GM12801 (cell line): ENCODE results near the gene TTLL4.

Source experiments
- TF ChIP-seq, protein P1 (sequence below): IDR thresholded peaks from one replicate; pipeline ENCODE4 v1.5.1; 2011; ENCODE audit warnings: control low read depth; ENCODE audit not compliant: insufficient read length; ENCODE audit errors: extremely low read depth

The TTLL4 gene

DNA sequence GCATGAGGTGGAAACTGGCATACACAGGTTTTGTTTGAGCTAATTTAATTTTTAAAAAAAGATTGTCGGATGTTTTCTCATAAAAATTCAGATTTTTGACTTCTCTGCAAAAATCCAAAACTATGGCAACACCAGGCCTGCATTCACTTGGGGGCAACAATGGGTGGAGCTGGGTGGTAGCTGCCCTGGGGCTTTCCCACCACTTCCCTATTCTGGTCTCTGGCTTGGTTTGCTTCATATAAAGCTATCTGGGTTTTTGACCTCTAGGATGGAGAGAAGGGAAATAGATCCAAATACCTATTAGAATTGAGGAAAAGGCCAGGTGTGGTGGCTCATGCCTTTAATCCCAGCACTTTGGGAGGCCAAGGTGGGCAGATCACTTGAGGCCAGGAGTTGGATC, 65.9 kb downstream of the TTLL4 start:
- TF ChIP-seq, protein P1, sequence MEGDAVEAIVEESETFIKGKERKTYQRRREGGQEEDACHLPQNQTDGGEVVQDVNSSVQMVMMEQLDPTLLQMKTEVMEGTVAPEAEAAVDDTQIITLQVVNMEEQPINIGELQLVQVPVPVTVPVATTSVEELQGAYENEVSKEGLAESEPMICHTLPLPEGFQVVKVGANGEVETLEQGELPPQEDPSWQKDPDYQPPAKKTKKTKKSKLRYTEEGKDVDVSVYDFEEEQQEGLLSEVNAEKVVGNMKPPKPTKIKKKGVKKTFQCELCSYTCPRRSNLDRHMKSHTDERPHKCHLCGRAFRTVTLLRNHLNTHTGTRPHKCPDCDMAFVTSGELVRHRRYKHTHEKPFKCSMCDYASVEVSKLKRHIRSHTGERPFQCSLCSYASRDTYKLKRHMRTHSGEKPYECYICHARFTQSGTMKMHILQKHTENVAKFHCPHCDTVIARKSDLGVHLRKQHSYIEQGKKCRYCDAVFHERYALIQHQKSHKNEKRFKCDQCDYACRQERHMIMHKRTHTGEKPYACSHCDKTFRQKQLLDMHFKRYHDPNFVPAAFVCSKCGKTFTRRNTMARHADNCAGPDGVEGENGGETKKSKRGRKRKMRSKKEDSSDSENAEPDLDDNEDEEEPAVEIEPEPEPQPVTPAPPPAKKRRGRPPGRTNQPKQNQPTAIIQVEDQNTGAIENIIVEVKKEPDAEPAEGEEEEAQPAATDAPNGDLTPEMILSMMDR = no peak

DNA sequence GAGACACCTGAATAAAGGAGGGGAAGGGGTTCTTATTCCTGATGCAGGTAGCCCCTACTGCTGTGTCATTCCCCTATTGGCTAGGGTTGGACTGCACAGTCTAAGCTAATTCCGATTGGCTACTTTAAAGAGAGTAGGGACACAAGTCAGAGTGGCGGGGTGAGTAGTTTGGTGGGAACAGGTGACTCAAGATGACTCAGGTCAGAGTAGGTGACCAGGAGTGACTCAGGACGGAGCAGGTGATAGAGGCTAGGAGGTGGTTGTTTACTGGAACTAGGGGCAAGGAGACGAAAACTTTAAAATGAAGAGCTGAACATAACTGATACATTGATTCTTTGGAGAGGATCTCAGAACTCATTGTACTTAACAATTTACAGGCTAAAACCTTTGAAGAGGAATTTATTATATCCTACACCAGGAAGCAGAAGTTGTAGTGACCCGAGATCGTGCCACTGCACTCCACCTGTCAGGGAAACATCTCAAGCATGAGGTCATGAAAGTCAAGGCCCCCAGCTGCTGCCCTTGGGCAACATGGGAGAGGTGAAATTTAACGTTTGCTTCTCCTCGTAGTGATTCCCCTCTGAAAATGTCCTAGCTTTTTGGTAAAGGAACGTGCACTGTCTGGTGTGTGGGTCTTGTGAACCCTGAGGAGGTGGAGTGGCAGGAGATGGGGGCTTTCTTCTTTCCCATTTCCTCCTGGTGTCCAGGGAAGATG, 66.8 kb downstream of the TTLL4 start:
- TF ChIP-seq, protein P1 = no peak

DNA sequence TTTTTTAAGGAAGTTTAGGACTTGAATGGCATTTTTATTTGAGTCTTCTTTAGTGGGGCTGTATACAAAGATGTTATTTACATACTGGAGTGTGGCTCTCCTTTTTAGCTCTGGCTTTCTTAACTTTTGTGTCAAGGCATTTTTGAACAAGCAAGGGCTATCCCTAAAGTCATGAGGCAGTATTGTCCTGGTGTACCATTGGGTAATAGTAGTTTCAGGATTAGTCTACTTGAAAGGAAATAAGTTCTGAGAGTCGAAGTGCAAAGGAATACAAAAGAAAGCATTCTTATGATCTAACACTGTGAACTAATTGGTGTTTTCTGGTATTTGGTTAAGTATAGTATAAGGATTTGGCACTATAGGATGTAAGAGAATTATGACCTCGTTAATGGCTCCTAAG, 69.4 kb downstream of the TTLL4 start:
- TF ChIP-seq, protein P1 = no peak

GRCh38 chr2:218780851-218781690, 70.4 kb downstream of the TTLL4 start:
- TF ChIP-seq, protein P1 = no peak

GRCh38 chr2:218781691-218782527, 71.3 kb downstream of the TTLL4 start, which contains the start of gene CYP27A1:
TSS of gene CYP27A1 (plus strand) at chr2:218782147. CDS start at chr2:218782183, 36 bp downstream.
- TF ChIP-seq, protein P1 = no peak

- TF ChIP-seq, protein P1 = no peak
These were observed 71.9 kb downstream of the TTLL4 start for GRCh38 chr2:218782528-218782844.

GRCh38 chr2:218783688-218784087, 73.1 kb downstream of the TTLL4 start:
- TF ChIP-seq, protein P1 = no peak
